ENCODE data around the gene BIRC2.

Gene BIRC2

GRCh38 chr11:102346456-102346747 lies 612 bp upstream of the BIRC2 start:
- no peak for TF ChIP-seq CTCF (IDR thresholded peaks at IDR 0.05; ENCODE audit: extremely low read depth, insufficient read depth, missing control alignments)
- in situ Hi-C loops (cut with MboI; ENCODE audit: low pct_unique_long_range_greater_than_20kb, low sequenced_read_pairs, unreplicated experiment) = no loop called here
- DNase-seq (ENCODE audit: low spot score) = no peak

GRCh38 chr11:102347462-102348370 lies 702 bp downstream of the BIRC2 start:
- no peak for TF ChIP-seq CTCF (IDR thresholded peaks at IDR 0.05; ENCODE audit: extremely low read depth, insufficient read depth, missing control alignments)
- DNase-seq (ENCODE audit: low spot score) = no peak
- in situ Hi-C loops (cut with MboI; ENCODE audit: low pct_unique_long_range_greater_than_20kb, low sequenced_read_pairs, unreplicated experiment) = no loop called here

- TF ChIP-seq CTCF (IDR thresholded peaks at IDR 0.05; ENCODE audit: extremely low read depth, insufficient read depth, missing control alignments) = no peak
- in situ Hi-C loops (cut with MboI; ENCODE audit: low pct_unique_long_range_greater_than_20kb, low sequenced_read_pairs, unreplicated experiment) = no loop called here
- no peak for DNase-seq (ENCODE audit: low spot score)
Measured at GRCh38 chr11:102357116-102357515, 10.1 kb downstream of the BIRC2 start.

- in situ Hi-C loops (cut with MboI; ENCODE audit: low pct_unique_long_range_greater_than_20kb, low sequenced_read_pairs, unreplicated experiment) = no loop called here
Measured at GRCh38 chr11:102359372-102359771, 12.4 kb downstream of the BIRC2 start.

GRCh38 chr11:102360681-102361080 lies 13.7 kb downstream of the BIRC2 start:
- TF ChIP-seq CTCF (IDR thresholded peaks at IDR 0.05; ENCODE audit: extremely low read depth, insufficient read depth, missing control alignments) = no peak
- DNase-seq (ENCODE audit: low spot score) = no peak
- in situ Hi-C loops (cut with MboI; ENCODE audit: low pct_unique_long_range_greater_than_20kb, low sequenced_read_pairs, unreplicated experiment) = no loop called here

More at GRCh38 chr11:102359372-102359771, 12.4 kb downstream of the BIRC2 start:
- TF ChIP-seq CTCF (IDR thresholded peaks at IDR 0.05; ENCODE audit: extremely low read depth, insufficient read depth, missing control alignments) = no peak
- no peak for DNase-seq (ENCODE audit: low spot score)

GRCh38 chr11:102361086-102362031 lies 14.3 kb downstream of the BIRC2 start:
- no peak for DNase-seq (ENCODE audit: low spot score)
- in situ Hi-C loops (cut with MboI; ENCODE audit: low pct_unique_long_range_greater_than_20kb, low sequenced_read_pairs, unreplicated experiment) = no loop called here
- TF ChIP-seq CTCF (IDR thresholded peaks at IDR 0.05; ENCODE audit: extremely low read depth, insufficient read depth, missing control alignments) = no peak
